Epithelial cell of proximal tubule (primary cell): ENCODE data around the gene NFX1. TPM values are rescaled to one million over a fixed set of nuclear protein-coding genes. Genes with fewer than 3 reads are reported as not detected.

Experiments
- DNase-seq: peaks from one replicate; pipeline ENCODE4 v3.0.0-alpha.2; 2011; ENCODE audit warnings: low read depth
- H3K4me3 ChIP-seq: 2 replicates; pipeline ENCODE4 v1.5.1; 2011; ENCODE audit warnings: low read depth, mild to moderate bottlenecking, low read length
- total RNA-seq: library from RNA; depleted of rRNA; stranded (reverse); fragments of >200 nt; gene quantifications from 2 replicates; pipeline ENCODE4 v1.2.3, GENCODE V29; 2015
- TF ChIP-seq, protein P1 (sequence below): conservative IDR thresholded peaks from 2 replicates; pipeline ENCODE4 v1.5.1; 2012; ENCODE audit warnings: low read depth, mild to moderate bottlenecking, low read length

Gene NFX1
- 14.2 and 15.6 TPM in 2 replicates for total RNA-seq

DNA sequence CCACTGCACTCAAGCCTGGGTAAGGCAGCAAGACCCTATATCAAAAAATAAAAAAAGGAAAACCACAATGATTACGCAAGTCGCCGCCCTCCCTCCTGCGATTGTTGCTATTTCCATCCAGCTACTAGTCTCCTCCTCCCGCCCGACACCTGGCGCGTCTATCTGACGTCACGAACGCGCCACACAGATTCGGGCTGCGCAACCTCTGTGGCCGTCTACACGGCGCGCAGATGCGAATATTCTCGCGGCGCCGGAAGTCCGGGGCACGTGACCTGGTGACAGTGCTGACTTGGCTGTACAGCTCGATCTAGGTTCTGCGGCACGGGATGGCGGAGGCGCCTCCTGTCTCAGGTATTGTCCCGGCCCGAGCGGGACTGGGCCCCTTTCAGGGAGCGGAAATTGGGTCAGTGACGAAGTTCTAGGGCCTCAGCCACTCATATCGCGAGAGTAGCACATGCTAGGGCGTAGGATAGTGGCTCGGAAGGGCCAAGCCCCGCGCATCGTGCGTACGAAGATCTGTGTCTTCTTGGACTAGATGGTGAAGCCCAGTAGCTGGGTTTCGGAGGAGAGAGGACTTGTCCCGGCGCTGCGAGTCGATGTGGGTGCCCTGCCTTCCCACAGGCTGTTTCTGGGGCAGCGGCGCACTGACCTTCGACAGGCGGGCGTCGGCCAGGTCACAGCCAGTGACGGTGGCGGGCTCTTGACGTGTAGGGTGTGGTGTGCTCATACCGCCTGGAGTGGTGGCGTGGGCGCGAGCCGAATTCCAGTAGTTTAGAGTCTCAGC is at the start of gene NFX1:
TSS of gene NFX1 (plus strand) at position 270 of the 784 bp plus-strand sequence. CDS start at position 327, 57 bp downstream.
- H3K4me3 ChIP-seq, result peak within 1 kb of the TSS; percentile 94
- TF ChIP-seq, protein P1, sequence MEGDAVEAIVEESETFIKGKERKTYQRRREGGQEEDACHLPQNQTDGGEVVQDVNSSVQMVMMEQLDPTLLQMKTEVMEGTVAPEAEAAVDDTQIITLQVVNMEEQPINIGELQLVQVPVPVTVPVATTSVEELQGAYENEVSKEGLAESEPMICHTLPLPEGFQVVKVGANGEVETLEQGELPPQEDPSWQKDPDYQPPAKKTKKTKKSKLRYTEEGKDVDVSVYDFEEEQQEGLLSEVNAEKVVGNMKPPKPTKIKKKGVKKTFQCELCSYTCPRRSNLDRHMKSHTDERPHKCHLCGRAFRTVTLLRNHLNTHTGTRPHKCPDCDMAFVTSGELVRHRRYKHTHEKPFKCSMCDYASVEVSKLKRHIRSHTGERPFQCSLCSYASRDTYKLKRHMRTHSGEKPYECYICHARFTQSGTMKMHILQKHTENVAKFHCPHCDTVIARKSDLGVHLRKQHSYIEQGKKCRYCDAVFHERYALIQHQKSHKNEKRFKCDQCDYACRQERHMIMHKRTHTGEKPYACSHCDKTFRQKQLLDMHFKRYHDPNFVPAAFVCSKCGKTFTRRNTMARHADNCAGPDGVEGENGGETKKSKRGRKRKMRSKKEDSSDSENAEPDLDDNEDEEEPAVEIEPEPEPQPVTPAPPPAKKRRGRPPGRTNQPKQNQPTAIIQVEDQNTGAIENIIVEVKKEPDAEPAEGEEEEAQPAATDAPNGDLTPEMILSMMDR, result no peak
- DNase-seq, result peak; percentile 80

GRCh38 chr9:33241298-33241697 is 49.0 kb upstream of the NFX1 start:
- DNase-seq, result no peak
- TF ChIP-seq, protein P1, result no peak
- no peak overlapping the region for H3K4me3 ChIP-seq

DNA sequence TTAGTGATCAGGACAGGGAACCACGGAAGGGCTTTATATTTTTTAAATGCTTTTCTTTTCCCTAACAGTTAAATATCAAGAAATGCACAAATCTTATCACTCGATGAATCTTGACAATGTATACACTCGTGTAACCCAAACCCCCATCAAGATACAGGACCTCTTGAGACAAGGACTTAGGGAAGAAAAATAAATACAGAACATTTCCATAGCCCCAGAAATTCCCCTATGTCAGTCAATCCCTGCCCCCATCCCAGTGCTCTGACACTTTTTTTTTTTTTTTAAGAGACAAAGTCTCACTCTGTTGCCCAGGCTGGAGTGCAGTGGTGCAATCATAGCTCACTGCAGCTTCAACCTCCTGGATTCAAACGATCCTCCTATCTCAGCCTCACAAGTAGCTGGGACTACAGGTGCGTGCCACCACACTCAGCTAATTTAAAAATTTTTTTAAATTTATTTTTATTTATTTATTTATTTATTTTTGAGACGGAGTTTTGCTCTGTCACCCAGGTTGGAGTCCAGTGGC is 47.6 kb upstream of the NFX1 start:
- no peak overlapping the region for H3K4me3 ChIP-seq
- no peak for DNase-seq
- TF ChIP-seq, protein P1, result no peak

GRCh38 chr9:33244137-33244784 is 46.1 kb upstream of the NFX1 start:
- DNase-seq, result no peak
- H3K4me3 ChIP-seq, result no peak overlapping the region
- TF ChIP-seq, protein P1, result no peak

- no peak for DNase-seq
- TF ChIP-seq, protein P1, result no peak
- no peak overlapping the region for H3K4me3 ChIP-seq
Observed at GRCh38 chr9:33245341-33245740, 45.0 kb upstream of the NFX1 start.

DNA sequence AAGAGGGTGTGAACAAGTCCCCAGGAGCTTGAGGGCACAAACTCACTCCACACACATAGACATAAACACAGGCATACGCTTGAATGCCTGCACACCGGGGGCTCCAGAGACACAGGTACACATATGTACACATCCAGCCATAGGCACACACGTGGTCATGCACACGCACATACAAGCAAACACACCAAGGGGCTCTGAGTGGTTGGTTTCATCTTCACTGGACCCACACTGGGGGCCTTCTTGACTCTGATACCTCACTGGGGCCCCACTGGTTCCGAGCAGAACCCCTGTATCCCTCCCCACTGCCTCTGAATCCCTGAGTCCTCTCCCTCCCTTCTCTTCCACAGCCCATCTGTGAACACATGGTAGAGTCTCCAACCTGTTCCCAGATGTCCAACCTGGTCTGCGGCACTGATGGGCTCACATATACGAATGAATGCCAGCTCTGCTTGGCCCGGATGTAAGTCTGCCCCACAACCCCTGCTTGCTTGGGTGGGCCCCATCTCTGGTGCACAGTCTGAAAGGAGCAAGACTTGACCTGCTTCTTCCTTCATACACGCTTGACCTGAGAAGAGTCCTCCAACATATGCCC is 44.0 kb upstream of the NFX1 start:
- TF ChIP-seq, protein P1, result no peak
- no peak for DNase-seq
- no peak overlapping the region for H3K4me3 ChIP-seq
